Measurements from ENCODE around the gene OSBPL3. TPM values are rescaled to one million over a fixed set of nuclear protein-coding genes. Genes with fewer than 3 reads are reported as not detected.

The OSBPL3 gene
- total and polyA plus RNA-seq, 8 donors, result 2.0 to 25.0 (median 9.9) TPM

GRCh38 chr7:24971333-24972165, 8.4 kb downstream of the OSBPL3 start:
- intact Hi-C loops (cut with DNase I; ENCODE audit: low total_unique reads), result no loop called here
- DNase-seq, result no peak
- Histone ChIP-seq H3K4me1 (peaks cover 0 to 21% (median 4%) of the 10 kb centered on the region in 4 donors), H3K27me3 (no peaks in the 10 kb centered on the region), H3K36me3 (no peaks in the 10 kb centered on the region), H3K4me3 (no peak overlapping the region), H3K27ac (no peak overlapping the region), H3K9me3 (no peaks in the 10 kb centered on the region)
- 72 to 77% (median 74%) methylated on average over 9 of the region's 9 CpGs for WGBS, 5 donors
- TF ChIP-seq EP300 (IDR thresholded peaks at IDR 0.05) (no peak), CTCF (IDR thresholded peaks at IDR 0.05) (no peak), POLR2AphosphoS5 (IDR thresholded peaks at IDR 0.05) (no peak), POLR2A (IDR thresholded peaks at IDR 0.05) (no peak)

GRCh38 chr7:24970676-24971075, 9.3 kb downstream of the OSBPL3 start:
- intact Hi-C loops (cut with DNase I; ENCODE audit: low total_unique reads), result no loop called here
- DNase-seq, result no peak

GRCh38 chr7:24968165-24968564, 11.8 kb downstream of the OSBPL3 start:
- TF ChIP-seq CTCF (IDR thresholded peaks at IDR 0.05), result no peak
- TF ChIP-seq EP300 (IDR thresholded peaks at IDR 0.05), result no peak
- TF ChIP-seq POLR2A (IDR thresholded peaks at IDR 0.05), result no peak
- no peak for TF ChIP-seq POLR2AphosphoS5 (IDR thresholded peaks at IDR 0.05)
- Histone ChIP-seq H3K4me3 (no peak overlapping the region), H3K36me3 (no peaks in the 10 kb centered on the region), H3K9me3 (no peaks in the 10 kb centered on the region), H3K4me1 (peaks cover 0 to 33% (median 15%) of the 10 kb centered on the region in 4 donors), H3K27me3 (no peaks in the 10 kb centered on the region), H3K27ac (no peak overlapping the region)
- intact Hi-C loops (cut with DNase I; ENCODE audit: low total_unique reads), result no loop called here
- 83 to 95% (median 92%) methylated on average over 9 of the region's 9 CpGs for WGBS, 5 donors
- no peak for DNase-seq

More at GRCh38 chr7:24970676-24971075, 9.3 kb downstream of the OSBPL3 start:
- WGBS, 5 donors, result 73 to 85% (median 83%) methylated on average over 4 of the region's 4 CpGs
- H3K4me1 ChIP-seq, result peaks cover 0 to 27% (median 11%) of the 10 kb centered on the region in 4 donors
- no peaks in the 10 kb centered on the region for H3K9me3 ChIP-seq
- TF ChIP-seq CTCF (IDR thresholded peaks at IDR 0.05) (no peak), POLR2AphosphoS5 (IDR thresholded peaks at IDR 0.05) (no peak), EP300 (IDR thresholded peaks at IDR 0.05) (no peak), POLR2A (IDR thresholded peaks at IDR 0.05) (no peak)
- no peaks in the 10 kb centered on the region for H3K36me3 ChIP-seq
- no peaks in the 10 kb centered on the region for H3K27me3 ChIP-seq
- H3K27ac ChIP-seq, result no peak overlapping the region
- H3K4me3 ChIP-seq, result no peak overlapping the region

GRCh38 chr7:24967696-24968095, 12.3 kb downstream of the OSBPL3 start:
- intact Hi-C loops (cut with DNase I; ENCODE audit: low total_unique reads), result no loop called here
- H3K4me1 ChIP-seq, result peaks cover 0 to 35% (median 16%) of the 10 kb centered on the region in 4 donors
- H3K27me3 ChIP-seq, result no peaks in the 10 kb centered on the region
- no peak overlapping the region for H3K27ac ChIP-seq
- DNase-seq, result no peak
- 67 to 93% (median 83%) methylated on average over 1 of the region's 1 CpG for WGBS, 5 donors
- no peak overlapping the region for H3K4me3 ChIP-seq
- H3K36me3 ChIP-seq, result no peaks in the 10 kb centered on the region
- TF ChIP-seq CTCF (IDR thresholded peaks at IDR 0.05) (no peak), EP300 (IDR thresholded peaks at IDR 0.05) (no peak), POLR2A (IDR thresholded peaks at IDR 0.05) (no peak), POLR2AphosphoS5 (IDR thresholded peaks at IDR 0.05) (no peak)
- H3K9me3 ChIP-seq, result no peaks in the 10 kb centered on the region
